Spleen (tissue), 11 donors: Measurements from ENCODE around the gene ARL4A. TPM values are rescaled to one million over a fixed set of nuclear protein-coding genes. Genes with fewer than 3 reads are reported as not detected.
"Not testable (repeated sequence)": the region's sequence is repeated elsewhere in the genome, so short reads cannot be mapped to it uniquely, and the experiment has no call there.

Experiments
- DNase-seq: peaks from one replicate; pipeline ENCODE4 v3.0.0-alpha.2; 2020
- H3K27ac ChIP-seq, 8 donors: fragments of 200-600 bp; sonication (generic) in 7 of 8; 1 replicate in 4 of 8; 2 replicates in 4 of 8; pipeline versions ENCODE4 v1.5.0 to v1.8.0; 2016 to 2021; ENCODE audit warnings: inconsistent platforms in 4 of 8, mild to moderate bottlenecking in 4 of 8, moderate library complexity in 1 of 8
- H3K27me3 ChIP-seq, 7 donors: fragments of 200-600 bp; sonication (generic) in 6 of 7; replicated peaks in 1 of 7; 1 replicate in 4 of 7; 2 replicates in 3 of 7; pipeline versions ENCODE4 v1.5.0 to v1.8.0; 2016 to 2021; ENCODE audit warnings: inconsistent platforms in 3 of 7, mild to moderate bottlenecking in 1 of 7
- H3K36me3 ChIP-seq, 6 donors: fragments of 200-600 bp; sonication (generic) in 5 of 6; 1 replicate in 4 of 6; 2 replicates in 2 of 6; pipeline versions ENCODE4 v1.5.0 to v1.8.0; 2016 to 2021; ENCODE audit warnings: inconsistent platforms in 2 of 6
- H3K4me1 ChIP-seq, 6 donors: fragments of 200-600 bp; sonication (generic) in 5 of 6; 1 replicate in 3 of 6; 2 replicates in 3 of 6; pipeline versions ENCODE4 v1.5.0 to v1.8.0; 2016 to 2021; ENCODE audit warnings: inconsistent platforms in 3 of 6
- H3K4me3 ChIP-seq, 8 donors: fragments of 200-600 bp; sonication (generic) in 7 of 8; 1 replicate in 4 of 8; 2 replicates in 4 of 8; pipeline versions ENCODE4 v1.5.0 to v1.8.0; 2016 to 2021; ENCODE audit warnings: inconsistent platforms in 4 of 8, mild to moderate bottlenecking in 4 of 8, moderate library complexity in 2 of 8
- H3K9me3 ChIP-seq, 8 donors: fragments of 200-600 bp; sonication (generic) in 7 of 8; 1 replicate in 4 of 8; 2 replicates in 4 of 8; pipeline versions ENCODE4 v1.5.0 to v1.8.0; 2016 to 2021; ENCODE audit warnings: inconsistent platforms in 4 of 8
- POLR2A ChIP-seq, 3 donors: fragments of 450-650 bp; IDR thresholded peaks; one replicate each; pipeline ENCODE4 v1.5.1; 2017; ENCODE audit warnings: antibody characterized with exemption in 3 of 3, mild to moderate bottlenecking in 1 of 3
- POLR2AphosphoS5 ChIP-seq, 3 donors: sonication (generic); formaldehyde crosslinking; IDR thresholded peaks; one replicate each; pipeline ENCODE4 v1.5.1; 2017; ENCODE audit warnings: antibody characterized with exemption in 3 of 3
- WGBS, 5 donors: extraction: QIAGEN DNeasy Blood & Tissue Kit in 3 of 5; methylation state at CpG; one replicate each; pipeline versions ENCODE4 v1.1.5 to v1.1.7; 2013 to 2018; 5-methylcytosine and 5-hydroxymethylcytosine counted together
- intact Hi-C: fragments of 100-400 bp; cut with DNase I; formaldehyde crosslinking; loops from one replicate; pipeline ENCODE4 v1.15.0; 2023; ENCODE audit warnings: low total_unique reads
- polyA plus RNA-seq, 3 donors: library from polyadenylated mRNA; stranded (reverse); fragments of 200-250 nt; gene quantifications; one replicate each; pipeline ENCODE4 v1.2.1, GENCODE V29; 2013
- total RNA-seq, 7 donors: library from RNA; depleted of rRNA in 3 of 7; stranded (reverse); fragments of >200 nt in 3 of 7; fragmentation: NEBNext Ultra II Directional in 4 of 7; extraction: Animal tissue kit (Norgen Biotek cat#: 25700) in 4 of 7; gene quantifications; one replicate each; pipeline versions ENCODE4 v1.1.0 to v1.2.1, GENCODE V29; 2016 to 2021
- TF ChIP-seq, protein P1 (sequence below), 11 experiments: fragments of 200-600 bp in 7 of 11; fragments of 450-650 bp in 4 of 11; sonication (generic) in 4 of 11; IDR thresholded peaks in 8 of 11; conservative IDR thresholded peaks in 3 of 11; 1 replicate in 7 of 11; 2 replicates in 4 of 11; pipeline versions ENCODE4 v1.4.0 to v1.8.0; 2016 to 2021; ENCODE audit warnings: antibody characterized with exemption in 11 of 11, inconsistent platforms in 4 of 11, mild to moderate bottlenecking in 1 of 11
- donor health status: healthy with polysubstance abuse.
- donor health status: DM: no; HTN: no; CAD: no; lungs with moderate emphysema.
- donor health status: DM: no; HTN: no; CAD: no.
- donor health status: Bipolar disorder and iron deficiency.
- donor health status: healthy.
- donor health status: DM: no; HTN: no; CAD: no.
- donor health status: DM: yes; HTN: yes; CAD: no.

ARL4A gene
- total and polyA plus RNA-seq, 10 donors = 12.9 to 40.9 (median 27.1) TPM

DNA sequence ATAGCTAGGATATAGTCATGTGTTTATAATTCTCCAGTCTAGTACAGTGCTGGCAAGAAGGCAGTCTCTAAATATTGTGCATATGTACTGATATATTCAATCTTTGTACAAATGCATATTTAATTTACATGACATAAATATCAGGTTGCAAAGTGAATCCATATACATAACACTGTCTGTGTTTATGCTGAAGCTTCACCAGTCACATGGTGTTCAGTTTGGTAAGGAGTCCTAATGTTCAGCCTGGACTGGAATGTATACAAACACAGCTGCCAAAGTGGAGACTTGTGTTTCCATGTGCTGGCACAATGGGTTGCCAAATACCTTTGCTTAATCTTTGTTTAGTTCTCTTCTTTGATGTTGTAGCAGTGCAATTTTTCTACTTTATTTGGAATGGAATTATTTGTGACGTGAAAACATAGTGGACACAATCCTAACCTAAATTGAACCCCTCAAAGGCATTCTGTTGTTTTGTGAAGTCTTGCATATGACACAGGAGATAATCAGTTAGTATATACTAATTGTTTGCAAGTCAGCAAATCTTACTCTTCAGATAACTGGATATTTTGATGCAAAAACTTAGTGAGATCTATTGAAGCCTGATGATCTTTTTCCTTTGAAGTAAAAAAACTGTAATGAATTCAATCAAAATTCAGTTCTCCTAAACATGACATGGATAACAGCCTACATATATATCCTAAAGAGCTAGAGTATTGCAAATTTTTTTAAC, 17.3 kb upstream of the ARL4A start:
- 72 to 90% (median 88%) methylated on average over 1 of the region's 1 CpG for WGBS, 5 donors
- no peak for DNase-seq

DNA sequence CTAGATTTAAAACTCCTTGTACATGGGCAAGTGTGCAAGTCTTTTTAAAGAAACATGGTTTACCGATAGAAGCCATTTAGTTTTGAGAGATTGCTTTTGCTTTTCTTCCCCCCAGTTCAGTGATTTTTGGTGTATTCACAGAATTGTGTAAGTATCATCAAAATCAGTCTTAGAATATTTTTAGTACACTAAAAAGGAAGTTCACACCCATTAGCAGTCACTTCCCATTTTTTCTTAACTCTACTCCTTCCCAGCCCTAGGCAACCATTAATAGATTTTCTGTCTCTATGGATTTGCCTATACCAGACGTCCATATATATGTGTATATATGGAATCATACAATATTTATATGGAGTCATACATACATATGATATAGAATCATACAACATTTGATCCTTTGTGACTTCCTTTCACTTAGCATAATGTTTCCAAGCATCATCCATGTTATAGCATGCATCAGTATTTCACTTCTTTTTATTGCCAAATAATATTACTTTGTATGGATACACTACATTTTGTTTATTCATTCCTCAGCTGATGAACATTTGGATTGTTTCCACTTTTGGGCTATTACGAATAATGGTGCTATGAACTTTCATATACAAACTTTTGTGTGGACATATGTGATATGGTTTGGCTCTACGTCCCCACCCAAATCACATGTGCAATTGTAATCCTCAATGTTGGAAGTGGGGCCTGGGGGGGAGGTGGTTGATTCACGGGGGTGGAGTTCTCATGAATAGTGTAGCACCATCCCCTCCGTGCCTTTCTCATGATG, 16.5 kb upstream of the ARL4A start:
- Histone ChIP-seq H3K27me3 (no peaks in the 10 kb centered on the region), H3K4me1 (peaks cover 0 to 28% (median 16%) of the 10 kb centered on the region in 6 donors), H3K36me3 (no peaks in the 10 kb centered on the region), H3K9me3 (peaks cover 0 to 5% (median 0%) of the 10 kb centered on the region in 8 donors), H3K27ac (peak overlapping the region in 5 of 8 donors; percentile 11 to 64 (median 17)), H3K4me3 (no peak overlapping the region)
- TF ChIP-seq POLR2A (IDR thresholded peaks at IDR 0.05) (no peak), POLR2AphosphoS5 (IDR thresholded peaks at IDR 0.05) (no peak)
- TF ChIP-seq, protein P1, sequence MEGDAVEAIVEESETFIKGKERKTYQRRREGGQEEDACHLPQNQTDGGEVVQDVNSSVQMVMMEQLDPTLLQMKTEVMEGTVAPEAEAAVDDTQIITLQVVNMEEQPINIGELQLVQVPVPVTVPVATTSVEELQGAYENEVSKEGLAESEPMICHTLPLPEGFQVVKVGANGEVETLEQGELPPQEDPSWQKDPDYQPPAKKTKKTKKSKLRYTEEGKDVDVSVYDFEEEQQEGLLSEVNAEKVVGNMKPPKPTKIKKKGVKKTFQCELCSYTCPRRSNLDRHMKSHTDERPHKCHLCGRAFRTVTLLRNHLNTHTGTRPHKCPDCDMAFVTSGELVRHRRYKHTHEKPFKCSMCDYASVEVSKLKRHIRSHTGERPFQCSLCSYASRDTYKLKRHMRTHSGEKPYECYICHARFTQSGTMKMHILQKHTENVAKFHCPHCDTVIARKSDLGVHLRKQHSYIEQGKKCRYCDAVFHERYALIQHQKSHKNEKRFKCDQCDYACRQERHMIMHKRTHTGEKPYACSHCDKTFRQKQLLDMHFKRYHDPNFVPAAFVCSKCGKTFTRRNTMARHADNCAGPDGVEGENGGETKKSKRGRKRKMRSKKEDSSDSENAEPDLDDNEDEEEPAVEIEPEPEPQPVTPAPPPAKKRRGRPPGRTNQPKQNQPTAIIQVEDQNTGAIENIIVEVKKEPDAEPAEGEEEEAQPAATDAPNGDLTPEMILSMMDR (IDR thresholded peaks at IDR 0.05 in 8 of 11, conservative IDR thresholded peaks at IDR 0.05 in 3 of 11) = no peak
- 64 to 76% (median 69%) methylated on average over 6 of the region's 6 CpGs for WGBS, 5 donors
- DNase-seq = no peak
- intact Hi-C loops = no loop called here

More for the DNA sequence above, 17.3 kb upstream of the ARL4A start:
- Histone ChIP-seq H3K36me3 (no peaks in the 10 kb centered on the region), H3K4me1 (peaks cover 0 to 26% (median 16%) of the 10 kb centered on the region in 6 donors), H3K9me3 (no peaks in the 10 kb centered on the region), H3K27ac (peak overlapping the region in 5 of 8 donors; percentile 11 to 64 (median 17)), H3K4me3 (no peak overlapping the region), H3K27me3 (no peaks in the 10 kb centered on the region)
- no peak for TF ChIP-seq POLR2A (IDR thresholded peaks at IDR 0.05)
- intact Hi-C loops = no loop called here

DNA sequence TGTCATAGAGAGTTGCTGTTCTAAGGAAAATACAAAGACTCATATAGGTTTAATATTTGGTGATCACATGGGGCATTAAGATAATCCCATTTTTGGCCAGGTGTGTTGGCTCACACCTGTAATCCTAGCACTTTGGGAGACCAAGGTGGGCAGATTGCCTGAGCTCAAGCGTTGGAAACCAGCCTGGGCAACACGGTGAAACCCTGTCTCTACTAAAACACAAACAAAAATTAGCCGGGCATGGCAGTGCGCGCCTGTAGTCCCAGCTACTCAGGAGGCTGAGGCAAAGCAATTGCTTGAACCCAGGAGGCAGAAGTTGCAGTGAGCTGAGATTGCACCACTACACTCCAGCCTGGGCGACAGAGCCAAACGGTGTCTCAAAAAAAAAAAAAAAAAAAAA, 14.0 kb upstream of the ARL4A start:
- intact Hi-C loops, H3K36me3 ChIP-seq: not testable (repeated sequence)
- 78 to 91% (median 83%) methylated on average over 7 of the region's 7 CpGs for WGBS, 5 donors

DNA sequence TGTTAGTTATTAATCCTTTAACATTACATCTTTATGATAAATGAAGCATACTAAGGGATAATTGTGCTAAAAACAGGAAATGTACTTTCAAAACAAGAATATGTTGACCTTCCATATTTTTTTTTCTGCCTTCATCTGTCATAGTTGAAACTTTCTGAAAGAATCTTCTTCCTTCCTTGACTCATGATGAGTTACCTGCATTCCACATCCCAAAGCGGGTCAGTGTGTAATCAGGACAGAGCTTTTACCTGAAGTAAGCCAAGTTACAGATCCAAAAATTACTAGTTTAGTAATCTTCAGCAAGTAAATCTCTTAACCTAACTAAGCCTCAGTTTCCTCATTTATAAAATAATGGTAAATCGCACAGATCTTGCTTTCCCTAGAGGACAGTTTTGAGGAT, 13.4 kb upstream of the ARL4A start:
- intact Hi-C loops = no loop called here
- Histone ChIP-seq H3K36me3 (no peaks in the 10 kb centered on the region), H3K9me3 (peaks cover 0 to 6% (median 0%) of the 10 kb centered on the region in 8 donors), H3K4me3 (no peak overlapping the region), H3K4me1 (peaks cover 0 to 28% (median 16%) of the 10 kb centered on the region in 6 donors), H3K27ac (no peak overlapping the region), H3K27me3 (no peaks in the 10 kb centered on the region)
- DNase-seq = no peak
- WGBS, 5 donors = 85 to 95% (median 90%) methylated on average over 2 of the region's 2 CpGs
- TF ChIP-seq POLR2AphosphoS5 (IDR thresholded peaks at IDR 0.05) (no peak), POLR2A (IDR thresholded peaks at IDR 0.05) (no peak)
- TF ChIP-seq, protein P1 (IDR thresholded peaks at IDR 0.05 in 8 of 11, conservative IDR thresholded peaks at IDR 0.05 in 3 of 11) = no peak

More for the DNA sequence above, 14.0 kb upstream of the ARL4A start:
- H3K4me3 ChIP-seq, H3K9me3 ChIP-seq, H3K27ac ChIP-seq, H3K27me3 ChIP-seq, DNase-seq: not testable (repeated sequence)
- peaks cover 0 to 28% (median 16%) of the 10 kb centered on the region in 6 donors for H3K4me1 ChIP-seq

DNA sequence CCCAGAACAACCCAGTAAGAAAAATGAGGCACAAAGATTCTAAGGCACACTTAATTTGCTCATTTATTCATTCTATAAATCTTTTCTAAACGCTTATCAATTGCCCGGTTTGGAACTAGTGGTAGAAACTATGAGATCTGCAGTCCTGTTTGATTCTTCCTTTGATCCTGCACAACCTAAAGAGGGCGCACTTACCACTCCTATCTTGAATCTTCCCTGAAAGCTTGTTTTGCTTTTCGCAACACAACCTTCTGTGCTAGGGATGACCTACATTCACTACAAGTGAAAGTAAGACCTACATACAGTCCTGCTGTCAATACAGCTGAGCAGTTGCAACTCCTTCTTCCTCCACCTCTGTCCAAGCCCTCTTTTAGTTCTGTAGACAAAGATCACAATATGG, 12.6 kb upstream of the ARL4A start:
- Histone ChIP-seq H3K27ac (no peak overlapping the region), H3K4me1 (peaks cover 0 to 23% (median 14%) of the 10 kb centered on the region in 6 donors), H3K36me3 (no peaks in the 10 kb centered on the region), H3K27me3 (no peaks in the 10 kb centered on the region), H3K9me3 (peaks cover 0 to 6% (median 0%) of the 10 kb centered on the region in 8 donors), H3K4me3 (no peak overlapping the region)
- no peak for DNase-seq
- 58 to 87% (median 80%) methylated on average over 4 of the region's 4 CpGs for WGBS, 5 donors
- intact Hi-C loops = no loop called here
- TF ChIP-seq, protein P1 (IDR thresholded peaks at IDR 0.05 in 8 of 11, conservative IDR thresholded peaks at IDR 0.05 in 3 of 11) = peak in 7 of 11 experiments; percentile 6 to 55 (median 43)
- TF ChIP-seq POLR2A (IDR thresholded peaks at IDR 0.05) (no peak), POLR2AphosphoS5 (IDR thresholded peaks at IDR 0.05) (no peak)
